Naive thymus-derived CD4-positive, alpha-beta T cell (primary cell): ENCODE results near the gene CCDC82. TPM values are rescaled to one million over a fixed set of nuclear protein-coding genes. Genes with fewer than 3 reads are reported as not detected.

ENCODE experiments used
- ATAC-seq: fragments of 150-1000 bp; cut with Tn5 transposase; 2 replicates; pipeline ENCODE4 v1.10.0; 2021; ENCODE audit warnings: mild to moderate bottlenecking, moderate library complexity
- CTCF ChIA-PET: fragments of 350-600 bp; sonication (Branson Sonifier 250); formaldehyde crosslinking; loops from one replicate; lab custom pipeline; 2021; ENCODE audit warnings: antibody characterized with exemption; lab: Charles Lee
- POLR2A ChIA-PET: fragments of 350-600 bp; sonication (Branson Sonifier 250); formaldehyde crosslinking; loops from one replicate; lab custom pipeline; 2021; ENCODE audit warnings: antibody characterized with exemption, inconsistent platforms; lab: Charles Lee
- DNase-seq, 9 donors: peaks; one replicate each; pipeline versions ENCODE4 v3.0.0 to v3.0.0-alpha.2; 2020 to 2022; ENCODE audit warnings: mixed read lengths in 1 of 9
- H3K27ac ChIP-seq: one replicate; pipeline ENCODE4 v1.7.0; 2013; ENCODE audit warnings: mild to moderate bottlenecking, low read depth, low read length, moderate library complexity
- H3K27me3 ChIP-seq, 2 donors: one replicate each; pipeline ENCODE4 v1.7.0; 2013; ENCODE audit warnings: low read length in 2 of 2, mild to moderate bottlenecking in 2 of 2, moderate library complexity in 2 of 2; ENCODE audit not compliant: control insufficient read depth in 2 of 2, insufficient read depth in 2 of 2
- H3K36me3 ChIP-seq, 3 experiments: 1 replicate in 2 of 3; 2 replicates in 1 of 3; pipeline ENCODE4 v1.7.0; 2013; ENCODE audit warnings: low read length in 3 of 3, mild to moderate bottlenecking in 3 of 3, moderate library complexity in 1 of 3; ENCODE audit not compliant: insufficient read depth in 3 of 3, control insufficient read depth in 2 of 3
- H3K4me1 ChIP-seq, 2 donors: one replicate each; pipeline ENCODE4 v1.7.0; 2013; ENCODE audit warnings: low read length in 2 of 2, mild to moderate bottlenecking in 2 of 2, moderate library complexity in 1 of 2; ENCODE audit not compliant: control insufficient read depth in 2 of 2, insufficient read depth in 2 of 2
- H3K4me3 ChIP-seq: 2 replicates; pipeline ENCODE4 v1.7.0; 2013; ENCODE audit warnings: mild to moderate bottlenecking, low read length
- H3K9me3 ChIP-seq, 3 experiments: 1 replicate in 2 of 3; 2 replicates in 1 of 3; pipeline ENCODE4 v1.7.0; 2013; ENCODE audit warnings: low read length in 3 of 3; ENCODE audit not compliant: control insufficient read depth in 2 of 3
- H3K27ac Mint-ChIP-seq, 9 donors: one replicate each; pipeline ENCODE4 v1.8.0; 2020 to 2022; ENCODE audit warnings: mixed read lengths in 9 of 9, mild to moderate bottlenecking in 8 of 9, moderate library complexity in 5 of 9, inconsistent platforms in 2 of 9
- H3K27me3 Mint-ChIP-seq, 5 donors: one replicate each; pipeline ENCODE4 v1.8.0; 2021 to 2022; ENCODE audit warnings: mixed read lengths in 5 of 5, mild to moderate bottlenecking in 1 of 5
- H3K36me3 Mint-ChIP-seq, 5 donors: one replicate each; pipeline ENCODE4 v1.8.0; 2020 to 2022; ENCODE audit warnings: mixed read lengths in 5 of 5, mild to moderate bottlenecking in 3 of 5, inconsistent platforms in 1 of 5
- H3K4me1 Mint-ChIP-seq, 7 donors: one replicate each; pipeline ENCODE4 v1.8.0; 2020 to 2022; ENCODE audit warnings: mixed read lengths in 7 of 7, mild to moderate bottlenecking in 3 of 7, inconsistent platforms in 1 of 7
- H3K4me3 Mint-ChIP-seq, 10 donors: one replicate each; pipeline ENCODE4 v1.8.0; 2020 to 2022; ENCODE audit warnings: mild to moderate bottlenecking in 10 of 10, mixed read lengths in 10 of 10, moderate library complexity in 6 of 10, inconsistent platforms in 2 of 10
- H3K9me3 Mint-ChIP-seq, 11 donors: one replicate each; pipeline ENCODE4 v1.8.0; 2020 to 2022; ENCODE audit warnings: mixed read lengths in 11 of 11, mild to moderate bottlenecking in 4 of 11, inconsistent platforms in 1 of 11, moderate library complexity in 1 of 11
- intact Hi-C, 2 donors: fragments of 100-400 bp; cut with micrococcal nuclease; formaldehyde crosslinking; loops; one replicate each; pipeline ENCODE4 v1.15.1; 2023
- polyA plus RNA-seq, 2 donors: library from polyadenylated mRNA; unstranded; fragments of 300-500 nt; fragmentation: Illumina TruSeq; gene quantifications; one replicate each; pipeline ENCODE4 v1.2.3, GENCODE V29; 2021
- total RNA-seq, 6 experiments: library from RNA in 5 of 6; stranded (reverse) in 5 of 6; gene quantifications; 1 replicate in 5 of 6; 2 replicates in 1 of 6; pipeline ENCODE4 v1.2.3 and lab custom pipeline; 2021 to 2026

Gene CCDC82
- total and polyA plus RNA-seq, 7 experiments from 2014 or later = 21.9 to 46.2 (median 32.0) TPM

- Mint-ChIP-seq H3K27ac (peak overlapping the region in 8 of 9 donors; percentile 4 to 95 (median 44)), H3K27me3 (no peaks in the 10 kb centered on the region), H3K36me3 (peaks cover 30 to 73% (median 53%) of the 10 kb centered on the region in 5 donors), H3K4me3 (peak overlapping the region in 2 of 10 donors; percentile 31 to 57), H3K9me3 (peaks cover 0 to 5% (median 0%) of the 10 kb centered on the region in 11 donors), H3K4me1 (peaks cover 47 to 100% (median 99%) of the 10 kb centered on the region in 7 donors)
- H3K27me3 ChIP-seq = no peaks in the 10 kb centered on the region
- H3K27ac ChIP-seq = no peak overlapping the region
- no peak overlapping the region for H3K4me3 ChIP-seq
- peaks cover 0 to 3% (median 0%) of the 10 kb centered on the region in 3 experiments for H3K36me3 ChIP-seq
- no peaks in the 10 kb centered on the region for H3K9me3 ChIP-seq
- peaks cover 27 to 84% of the 10 kb centered on the region in 2 donors for H3K4me1 ChIP-seq
- ChIA-PET CTCF (interaction anchor here (0.9 to 1.5 kb wide), 2 partner anchors 12 to 24 kb away, joined by 3 to 4 read pairs; partner anchors contain the start of gene MAML2), POLR2A (interaction anchor here (1.1 to 1.7 kb wide), 3 partner anchors 12 to 13 kb away, joined by 3 to 6 read pairs (median 3); no protein-coding TSS in a partner anchor)
- no peak for ATAC-seq
- DNase-seq = no peak
- intact Hi-C loops = loop anchor here in 1 of 2 donors (1.0 kb wide), 1 partner anchor 12 kb away; no protein-coding TSS in a partner anchor
Observed at GRCh38 chr11:96318850-96319249, 70.9 kb downstream of the CCDC82 start.

DNA sequence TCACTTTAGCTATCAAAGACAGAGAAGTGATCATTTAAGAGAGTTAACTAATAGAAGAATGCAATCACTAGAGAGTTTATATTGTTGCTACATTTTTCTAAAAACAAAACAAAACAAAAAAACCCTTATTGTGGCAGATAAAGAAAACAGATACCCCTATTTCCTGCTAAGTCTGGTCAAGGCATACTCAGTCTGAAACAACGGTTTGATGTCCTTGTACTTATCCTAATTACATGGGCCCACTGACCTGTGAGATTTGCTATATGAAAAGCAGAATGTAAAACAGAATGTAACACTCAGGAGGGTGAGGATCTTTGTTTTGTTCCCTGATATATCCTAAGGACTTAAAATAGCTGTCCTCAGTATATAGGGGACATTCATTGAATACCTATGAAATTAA is 71.3 kb downstream of the CCDC82 start:
- Histone ChIP-seq H3K4me3 (no peak overlapping the region), H3K4me1 (peaks cover 27 to 83% of the 10 kb centered on the region in 2 donors), H3K9me3 (no peaks in the 10 kb centered on the region), H3K36me3 (peaks cover 0 to 3% (median 0%) of the 10 kb centered on the region in 3 experiments), H3K27me3 (no peaks in the 10 kb centered on the region), H3K27ac (no peak overlapping the region)
- CTCF ChIA-PET = interaction anchor here (0.9 to 1.5 kb wide), 2 partner anchors 11 to 25 kb away, joined by 3 to 4 read pairs; partner anchors contain the start of gene MAML2
- Mint-ChIP-seq H3K27ac (peak overlapping the region in 8 of 9 donors; percentile 33 to 95 (median 80)), H3K9me3 (peaks cover 0 to 5% (median 0%) of the 10 kb centered on the region in 11 donors), H3K27me3 (no peaks in the 10 kb centered on the region), H3K4me1 (peaks cover 50 to 100% (median 99%) of the 10 kb centered on the region in 7 donors), H3K4me3 (peak overlapping the region in 2 of 10 donors; percentile 12 to 57), H3K36me3 (peaks cover 25 to 71% (median 49%) of the 10 kb centered on the region in 5 donors)
- POLR2A ChIA-PET = interaction anchor here (0.8 to 1.7 kb wide), 4 partner anchors 11 to 394 kb away, joined by 3 to 6 read pairs (median 3); partner anchors contain the start of gene MTMR2
- intact Hi-C loops = loop anchor here in 1 of 2 donors (1.0 kb wide), 1 partner anchor 11 kb away; no protein-coding TSS in a partner anchor
- ATAC-seq (no peak), DNase-seq (no peak)

- peak; percentile 32 for ATAC-seq
- H3K9me3 Mint-ChIP-seq = peaks cover 0 to 5% (median 0%) of the 10 kb centered on the region in 11 donors
- Histone ChIP-seq H3K9me3 (no peaks in the 10 kb centered on the region), H3K27me3 (no peaks in the 10 kb centered on the region), H3K36me3 (peaks cover 0 to 3% (median 0%) of the 10 kb centered on the region in 3 experiments), H3K27ac (no peak overlapping the region), H3K4me3 (no peak overlapping the region), H3K4me1 (peaks cover 27 to 83% of the 10 kb centered on the region in 2 donors)
- ChIA-PET POLR2A (interaction anchor here (0.8 to 1.7 kb wide), 4 partner anchors 11 to 394 kb away, joined by 3 to 6 read pairs (median 3); partner anchors contain the start of gene MTMR2), CTCF (interaction anchor here (1.2 kb wide), 1 partner anchor 25 kb away, joined by 4 read pairs; the partner anchor contains the start of gene MAML2)
- H3K4me1 Mint-ChIP-seq = peaks cover 54 to 100% (median 99%) of the 10 kb centered on the region in 7 donors
- no peak for DNase-seq
- peaks cover 22 to 71% (median 45%) of the 10 kb centered on the region in 5 donors for H3K36me3 Mint-ChIP-seq
- no peaks in the 10 kb centered on the region for H3K27me3 Mint-ChIP-seq
- intact Hi-C loops = loop anchor here in 1 of 2 donors (1.0 kb wide), 1 partner anchor 11 kb away; no protein-coding TSS in a partner anchor
- peak overlapping the region in 7 of 9 donors; percentile 49 to 95 (median 81) for H3K27ac Mint-ChIP-seq
- peak overlapping the region in 3 of 10 donors; percentile 8 to 57 (median 12) for H3K4me3 Mint-ChIP-seq
Observed at GRCh38 chr11:96317985-96318384, 71.7 kb downstream of the CCDC82 start.

DNA sequence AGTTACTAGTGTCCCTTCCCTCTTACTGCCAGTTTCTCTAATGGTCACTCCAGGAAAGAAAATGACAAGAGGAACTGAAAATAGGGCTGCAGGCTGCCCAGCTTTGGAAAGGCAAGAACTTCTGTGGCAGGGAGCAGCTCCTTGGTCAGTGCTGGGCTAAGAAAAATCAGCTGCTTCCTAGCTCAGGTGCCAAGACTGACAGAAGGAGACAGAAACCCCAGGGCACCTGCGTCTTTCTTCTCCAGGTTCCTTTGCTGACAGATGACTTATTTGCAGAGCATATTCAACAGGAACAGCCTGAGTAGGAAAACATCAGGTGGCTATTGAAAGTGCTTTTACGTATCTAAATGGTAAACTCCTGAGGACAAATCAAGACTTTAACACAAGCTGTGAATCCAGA is 72.1 kb downstream of the CCDC82 start:
- H3K9me3 Mint-ChIP-seq = peaks cover 0 to 5% (median 0%) of the 10 kb centered on the region in 11 donors
- Histone ChIP-seq H3K27me3 (no peaks in the 10 kb centered on the region), H3K4me1 (peaks cover 27 to 83% of the 10 kb centered on the region in 2 donors), H3K36me3 (peaks cover 0 to 3% (median 0%) of the 10 kb centered on the region in 3 experiments), H3K27ac (peak overlapping the region; percentile 47), H3K4me3 (no peak overlapping the region), H3K9me3 (no peaks in the 10 kb centered on the region)
- ChIA-PET CTCF (interaction anchor here (1.2 kb wide), 1 partner anchor 26 kb away, joined by 4 read pairs; the partner anchor contains the start of gene MAML2), POLR2A (interaction anchor here (0.7 to 1.4 kb wide), 6 partner anchors 8 to 394 kb away, joined by 3 to 5 read pairs (median 4); partner anchors contain the start of gene MTMR2)
- no peaks in the 10 kb centered on the region for H3K27me3 Mint-ChIP-seq
- no peak for DNase-seq
- peaks cover 58 to 100% (median 99%) of the 10 kb centered on the region in 7 donors for H3K4me1 Mint-ChIP-seq
- intact Hi-C loops = no loop called here
- H3K36me3 Mint-ChIP-seq = peaks cover 22 to 69% (median 42%) of the 10 kb centered on the region in 5 donors
- peak overlapping the region in 8 of 9 donors; percentile 73 to 95 (median 83) for H3K27ac Mint-ChIP-seq
- H3K4me3 Mint-ChIP-seq = peak overlapping the region in 4 of 10 donors; percentile 6 to 57 (median 10)
- ATAC-seq = peak; percentile 31

DNA sequence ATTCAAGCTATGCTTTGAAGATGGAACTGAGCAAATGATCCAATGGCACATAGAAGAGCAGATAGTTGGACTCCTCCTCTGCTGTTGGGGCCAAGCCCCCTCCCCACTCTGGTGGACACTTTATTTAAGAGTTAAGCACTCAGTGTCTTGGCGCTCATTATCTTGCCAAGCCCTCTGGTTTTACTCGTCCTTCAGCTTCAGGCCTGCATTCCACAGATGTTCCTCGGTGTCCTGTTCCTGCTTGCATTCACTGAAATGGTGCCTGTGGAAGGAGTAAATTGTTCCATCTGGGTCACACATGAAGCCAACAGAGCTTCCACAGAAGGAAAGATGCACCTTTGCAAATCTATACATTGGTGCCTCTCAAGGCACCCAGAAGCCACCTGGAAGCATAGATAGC is 72.8 kb downstream of the CCDC82 start:
- Mint-ChIP-seq H3K9me3 (peaks cover 0 to 5% (median 0%) of the 10 kb centered on the region in 11 donors), H3K27ac (peak overlapping the region in 8 of 9 donors; percentile 74 to 95 (median 85)), H3K27me3 (no peaks in the 10 kb centered on the region), H3K36me3 (peaks cover 22 to 68% (median 45%) of the 10 kb centered on the region in 5 donors), H3K4me1 (peaks cover 60 to 100% (median 99%) of the 10 kb centered on the region in 7 donors), H3K4me3 (peak overlapping the region in 3 of 10 donors; percentile 3 to 57 (median 6))
- Histone ChIP-seq H3K27me3 (no peaks in the 10 kb centered on the region), H3K9me3 (no peaks in the 10 kb centered on the region), H3K27ac (no peak overlapping the region), H3K36me3 (peaks cover 0 to 3% (median 0%) of the 10 kb centered on the region in 3 experiments), H3K4me3 (no peak overlapping the region), H3K4me1 (peaks cover 27 to 79% of the 10 kb centered on the region in 2 donors)
- ATAC-seq (no peak), DNase-seq (no peak)
- intact Hi-C loops = loop anchor here in 1 of 2 donors (1.0 kb wide), 1 partner anchor 7 kb away; no protein-coding TSS in a partner anchor
- CTCF ChIA-PET = interaction anchor here (1.2 kb wide), 1 partner anchor 26 kb away, joined by 4 read pairs; the partner anchor contains the start of gene MAML2
- POLR2A ChIA-PET = interaction anchor here (0.6 to 1.4 kb wide), 7 partner anchors 9 to 393 kb away, joined by 3 to 5 read pairs (median 4); partner anchors contain the start of gene MTMR2

GRCh38 chr11:96315476-96315875 is 74.2 kb downstream of the CCDC82 start:
- Histone ChIP-seq H3K27me3 (no peaks in the 10 kb centered on the region), H3K27ac (peak overlapping the region; percentile 14), H3K36me3 (peaks cover 0 to 3% (median 0%) of the 10 kb centered on the region in 3 experiments), H3K9me3 (no peaks in the 10 kb centered on the region), H3K4me1 (peaks cover 27 to 74% of the 10 kb centered on the region in 2 donors), H3K4me3 (no peak overlapping the region)
- intact Hi-C loops = no loop called here
- POLR2A ChIA-PET = interaction anchor here (0.8 to 2.6 kb wide), 5 partner anchors 8 to 24 kb away, joined by 3 to 12 read pairs (median 3); no protein-coding TSS in a partner anchor
- H3K27me3 Mint-ChIP-seq = no peaks in the 10 kb centered on the region
- peak overlapping the region in 8 of 9 donors; percentile 77 to 95 (median 85) for H3K27ac Mint-ChIP-seq
- peaks cover 57 to 100% (median 99%) of the 10 kb centered on the region in 7 donors for H3K4me1 Mint-ChIP-seq
- peaks cover 0 to 5% (median 0%) of the 10 kb centered on the region in 11 donors for H3K9me3 Mint-ChIP-seq
- peak overlapping the region in 7 of 10 donors; percentile 26 to 64 (median 54) for H3K4me3 Mint-ChIP-seq
- DNase-seq = no peak
- no peak for ATAC-seq
- CTCF ChIA-PET = interaction anchor here (0.7 to 1.0 kb wide), 2 partner anchors 9 to 38 kb away, joined by 3 to 5 read pairs; no protein-coding TSS in a partner anchor
- H3K36me3 Mint-ChIP-seq = peaks cover 16 to 62% (median 32%) of the 10 kb centered on the region in 5 donors
